ENCODE results near the gene ZNF277. TPM values are rescaled to one million over a fixed set of nuclear protein-coding genes. Genes with fewer than 3 reads are reported as not detected.

ZNF277 gene
- total RNA-seq, 1 experiment from 2014 or later, result 30.9 TPM

DNA sequence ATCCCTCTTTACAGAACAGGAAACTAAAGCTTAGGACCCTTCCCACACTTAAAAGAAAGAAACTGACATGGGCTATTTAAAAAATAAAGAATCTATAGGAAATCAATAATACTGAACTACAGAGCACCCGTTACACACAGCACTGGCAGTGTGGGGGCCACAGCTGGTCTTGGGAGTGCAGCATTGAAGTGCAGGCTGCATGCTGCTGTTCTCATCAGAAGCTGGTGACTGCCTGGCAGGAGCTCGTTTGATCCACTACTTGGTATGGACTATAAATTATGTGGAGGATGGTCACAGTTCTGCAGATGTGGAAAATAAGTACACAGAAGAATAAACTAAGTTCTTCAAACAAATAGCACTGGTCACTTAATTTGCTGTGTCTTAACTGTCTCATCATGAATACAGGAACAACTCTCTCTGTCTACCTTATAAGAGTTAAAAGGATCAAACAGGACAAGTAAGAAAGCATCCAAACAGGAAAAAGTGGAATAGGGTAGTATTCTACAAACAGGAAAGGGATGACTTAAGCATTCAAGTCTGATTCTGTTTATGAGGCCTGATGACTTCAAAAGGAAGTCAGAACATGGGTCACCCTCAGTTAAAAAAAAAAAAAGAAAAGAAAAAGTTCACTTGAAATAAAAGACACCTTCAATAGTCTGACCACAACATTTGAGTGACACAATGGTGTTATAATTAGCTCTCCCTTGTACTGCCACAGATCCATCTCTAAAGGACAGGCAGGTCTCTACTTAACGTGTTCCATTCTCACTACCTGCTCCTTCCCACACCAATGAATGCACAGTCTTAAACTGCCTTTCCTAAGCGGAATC is 21.3 kb upstream of the ZNF277 start:
- DNase-seq (ENCODE audit: low spot score), result no peak

- DNase-seq (ENCODE audit: low spot score), result no peak
Measured at GRCh38 chr7:112186300-112186699, 20.2 kb upstream of the ZNF277 start.

- no peak for DNase-seq (ENCODE audit: low spot score)
Measured at GRCh38 chr7:112188257-112188656, 18.2 kb upstream of the ZNF277 start.

- no peak for DNase-seq (ENCODE audit: low spot score)
Measured at GRCh38 chr7:112189691-112190090, 16.8 kb upstream of the ZNF277 start.

DNA sequence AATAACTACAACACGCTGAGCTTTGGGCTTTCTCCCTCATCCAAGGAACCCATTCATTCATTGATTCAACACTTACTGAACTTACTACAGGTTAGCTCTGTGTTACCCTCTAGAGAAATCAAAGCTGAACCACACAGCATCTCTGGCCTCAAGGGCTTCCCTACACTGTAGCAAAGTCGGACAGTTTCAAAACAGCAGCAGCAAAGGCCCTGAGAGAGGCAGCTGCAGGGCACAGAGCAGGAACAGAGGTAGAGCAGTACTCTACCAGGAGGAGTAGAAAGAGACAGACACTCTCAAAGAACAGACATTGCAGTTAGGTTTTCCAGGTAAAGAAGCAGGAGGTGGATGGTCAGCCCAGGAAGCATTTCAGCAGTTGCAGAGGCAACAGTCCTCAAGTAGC is 16.4 kb upstream of the ZNF277 start:
- DNase-seq (ENCODE audit: low spot score), result no peak

GRCh38 chr7:112192236-112193154 is 14.0 kb upstream of the ZNF277 start:
- peak; percentile 89 for DNase-seq (ENCODE audit: low spot score)

DNA sequence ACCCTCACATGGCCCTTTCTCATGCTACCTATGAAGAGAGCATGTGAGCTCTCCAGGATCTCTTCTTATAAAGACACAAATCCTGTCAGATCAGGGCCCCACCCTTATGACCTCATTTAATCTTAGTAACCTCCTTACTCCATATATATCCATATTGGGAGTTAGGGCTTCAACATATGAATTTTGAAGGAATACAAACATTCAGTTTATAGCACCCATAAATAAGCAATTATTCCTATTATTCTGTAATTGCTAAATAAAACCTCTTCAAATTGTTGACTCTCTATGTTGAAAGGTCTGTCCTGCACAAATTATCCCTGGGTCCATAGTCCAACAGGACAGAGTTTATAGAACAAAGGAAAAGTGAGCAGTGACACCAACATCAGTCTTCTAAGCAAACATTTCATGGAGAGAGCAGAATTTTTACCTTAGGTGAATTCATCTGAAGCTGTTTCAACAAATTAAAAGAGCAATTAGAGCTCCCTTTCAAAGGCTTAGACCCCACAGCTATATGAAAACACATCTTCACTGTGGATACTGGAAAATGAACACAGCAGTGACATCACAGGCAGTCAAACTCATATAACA is 12.5 kb upstream of the ZNF277 start:
- no peak for DNase-seq (ENCODE audit: low spot score)

DNA sequence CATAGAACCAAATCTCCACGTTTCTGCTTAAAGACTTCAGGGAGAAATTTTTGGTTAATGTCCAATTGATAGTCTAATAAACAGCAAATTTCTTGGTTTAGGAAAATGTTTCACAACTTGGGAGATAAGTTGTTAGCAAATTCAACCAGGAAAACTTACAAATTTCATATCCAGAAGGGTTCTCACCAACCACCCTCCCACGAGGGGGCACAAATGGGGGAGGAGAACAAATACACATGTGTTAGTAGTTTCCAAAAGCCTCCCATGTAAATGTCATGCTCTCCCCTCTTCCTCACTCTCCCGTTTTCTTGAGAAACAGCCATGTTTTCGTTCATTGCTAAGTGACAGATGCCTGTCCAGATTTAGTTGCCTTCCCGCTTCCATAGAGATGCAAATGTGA is 10.8 kb upstream of the ZNF277 start:
- no peak for DNase-seq (ENCODE audit: low spot score)

DNA sequence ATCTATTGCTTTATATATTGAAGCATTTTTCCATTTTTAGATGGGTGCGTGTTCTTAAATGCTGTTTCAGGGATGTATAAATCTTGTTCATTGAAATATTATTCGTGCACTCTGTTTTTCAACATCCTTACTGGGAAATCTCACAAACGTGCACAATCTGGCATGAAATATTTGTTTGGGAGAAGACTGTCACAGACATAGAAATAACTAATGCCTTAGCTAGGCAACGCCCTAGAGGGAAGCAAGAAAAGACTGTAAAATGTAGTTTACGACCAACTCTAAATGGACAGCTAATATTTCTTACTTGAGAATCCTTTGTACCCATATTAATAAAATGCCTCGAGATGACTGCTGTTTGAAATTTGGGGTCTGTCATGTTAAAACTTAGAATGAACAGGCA is 9.2 kb upstream of the ZNF277 start:
- no peak for DNase-seq (ENCODE audit: low spot score)

GRCh38 chr7:112199035-112199655 is 7.3 kb upstream of the ZNF277 start:
- DNase-seq (ENCODE audit: low spot score), result peak; percentile 13

DNA sequence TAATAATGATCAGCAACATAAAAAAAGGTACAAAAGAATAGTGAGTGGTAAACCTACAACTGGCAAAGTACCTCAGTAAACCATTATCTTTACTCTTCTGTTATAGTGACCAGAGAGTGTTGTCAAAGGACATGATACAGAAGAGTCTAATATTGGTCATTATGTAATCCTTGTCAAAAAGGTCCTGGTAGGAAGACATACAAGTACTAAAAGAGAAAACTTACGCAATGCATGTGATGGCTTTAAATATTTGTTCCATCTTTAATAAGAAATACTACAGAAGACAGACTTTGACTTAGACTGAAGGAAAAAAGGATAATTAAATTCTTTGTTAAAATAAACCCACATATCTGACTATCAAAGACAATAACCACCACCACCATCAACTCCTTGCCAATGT is 6.8 kb upstream of the ZNF277 start:
- DNase-seq (ENCODE audit: low spot score), result no peak

DNA sequence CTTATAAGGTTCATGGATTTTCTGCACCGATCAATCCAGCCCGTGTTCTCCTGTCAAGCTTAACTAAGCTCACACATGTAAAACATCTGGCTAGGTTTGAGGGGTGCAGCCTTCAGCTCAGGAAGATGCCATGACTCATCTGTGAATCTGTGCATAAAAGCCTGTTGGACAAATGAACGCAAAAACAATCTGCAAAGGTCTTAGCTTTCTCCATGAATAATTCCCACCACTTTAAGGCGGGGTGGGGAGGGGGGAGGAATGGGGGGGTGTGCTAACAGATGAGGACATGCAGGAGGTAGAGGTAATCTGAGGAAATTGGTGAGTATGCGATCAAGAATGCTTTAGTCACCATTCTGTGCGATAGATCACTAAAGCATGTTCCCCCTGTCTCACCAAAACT is 5.1 kb upstream of the ZNF277 start:
- no peak for DNase-seq (ENCODE audit: low spot score)

GRCh38 chr7:112201839-112202238 is 4.7 kb upstream of the ZNF277 start:
- DNase-seq (ENCODE audit: low spot score), result no peak

- DNase-seq (ENCODE audit: low spot score), result no peak
Measured at GRCh38 chr7:112202816-112203215, 3.7 kb upstream of the ZNF277 start.

- DNase-seq (ENCODE audit: low spot score), result no peak
Measured at GRCh38 chr7:112203365-112203739, 3.1 kb upstream of the ZNF277 start.

DNA sequence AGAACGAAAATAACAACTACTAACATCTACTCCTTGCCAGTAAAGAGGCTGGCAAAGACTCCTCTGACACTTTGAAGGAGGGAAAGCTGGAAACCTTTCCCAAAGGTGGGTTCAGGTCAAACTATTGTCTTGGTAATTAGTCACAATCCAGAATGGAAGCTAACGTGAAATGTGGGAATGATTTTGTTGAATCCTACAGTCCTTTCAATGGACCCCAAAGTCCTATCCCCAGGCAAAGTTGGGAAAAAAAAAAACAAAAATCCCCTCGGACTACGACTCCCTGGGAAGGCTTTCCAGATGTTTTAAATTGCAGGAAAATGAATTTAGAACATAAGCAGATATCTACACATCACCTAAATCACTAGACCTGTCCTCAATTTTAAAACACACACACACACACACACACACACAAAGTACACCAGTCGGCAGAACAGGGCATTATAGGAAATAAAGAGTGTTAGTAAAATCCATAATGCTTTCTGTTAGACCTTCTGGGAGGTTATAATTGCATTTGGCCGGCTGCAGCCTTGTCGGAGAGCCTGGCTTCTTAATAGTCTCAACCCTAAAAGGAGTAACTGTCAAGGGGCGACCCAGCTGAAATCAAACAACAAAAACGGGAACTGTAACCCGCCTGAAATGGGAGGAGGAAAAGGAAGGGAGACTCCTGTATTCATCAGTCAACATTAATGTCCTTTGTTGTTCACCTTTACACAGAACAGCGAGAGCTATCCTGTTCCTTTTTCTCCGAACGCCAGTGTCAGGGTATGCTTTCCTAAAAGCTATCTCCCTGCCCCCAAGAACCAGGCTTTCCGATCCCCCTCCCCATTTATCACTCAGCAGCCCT is 1.8 kb upstream of the ZNF277 start:
- peak; percentile 21 for DNase-seq (ENCODE audit: low spot score)

DNA sequence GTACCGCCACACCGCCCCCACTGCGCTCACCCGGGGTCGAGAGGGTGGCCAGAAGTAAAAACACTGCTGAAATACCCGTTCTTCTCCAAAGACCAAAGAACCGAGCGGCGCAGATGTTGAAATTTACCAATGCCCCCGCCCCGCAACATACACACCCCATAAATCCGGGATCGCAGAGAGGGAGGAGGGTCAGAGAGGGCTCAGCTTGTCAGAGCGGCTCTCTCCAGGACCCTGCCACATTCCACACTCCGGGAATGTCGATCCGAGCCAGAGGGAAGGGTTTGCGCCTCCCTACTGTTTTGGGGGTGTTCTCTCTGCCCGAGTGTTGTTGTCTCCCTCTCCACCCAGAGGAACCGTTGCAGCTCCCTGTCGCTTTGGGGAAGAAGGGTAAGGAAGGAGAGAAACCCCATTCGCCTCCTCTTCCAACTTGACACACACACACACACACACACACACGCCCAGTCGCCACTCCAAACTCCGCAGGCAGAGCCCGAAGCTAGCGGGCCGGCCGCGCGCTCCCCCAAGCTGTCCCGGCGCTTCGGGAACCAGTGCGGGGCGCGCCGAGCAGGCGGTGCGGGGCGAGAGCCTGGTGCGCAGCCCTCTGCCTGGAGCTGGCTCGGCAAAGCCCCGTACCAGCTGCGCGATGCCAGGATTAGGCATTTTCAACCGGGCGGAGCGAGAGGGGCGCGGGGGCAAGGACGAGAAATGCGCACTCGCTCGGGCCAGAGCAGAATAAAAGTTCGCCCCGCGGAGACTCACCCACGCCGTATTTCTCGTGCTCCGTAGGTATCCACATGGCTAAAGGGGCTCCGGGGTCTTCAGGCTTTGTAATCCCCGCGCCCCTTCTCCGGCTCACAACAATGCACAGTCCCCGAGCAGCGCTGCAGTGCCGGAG is 905 bp upstream of the ZNF277 start:
- peak; percentile 18 for DNase-seq (ENCODE audit: low spot score)

- DNase-seq (ENCODE audit: low spot score), result peak; percentile 35
Measured at GRCh38 chr7:112206991-112207592, 597 bp downstream of the ZNF277 start.

DNA sequence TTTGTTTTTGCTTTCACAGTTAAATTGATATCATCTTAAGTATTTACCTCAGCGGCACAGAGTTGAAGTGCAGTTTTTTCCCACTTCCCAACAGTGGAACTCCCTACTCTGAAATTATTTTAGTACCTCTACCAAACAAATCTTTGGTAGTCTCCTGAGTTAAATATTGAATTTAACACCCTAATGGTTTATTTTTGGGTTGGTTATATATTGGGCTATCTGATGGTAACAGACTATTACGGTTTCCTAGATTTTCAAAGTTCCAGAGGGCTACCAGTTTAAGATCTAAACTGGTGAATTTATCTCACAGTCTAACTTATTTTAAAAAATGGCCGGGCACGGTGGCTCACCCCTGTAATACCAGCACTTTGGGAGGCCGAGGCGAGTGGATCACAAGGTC is 1.3 kb downstream of the ZNF277 start:
- DNase-seq (ENCODE audit: low spot score), result no peak

Data from A172 (cell line).